HG02870 (cell line): ENCODE data around the gene SNAP47.
"Not testable (repeated sequence)": the region's sequence is repeated elsewhere in the genome, so short reads cannot be mapped to it uniquely, and the experiment has no call there.

Source experiments
- ATAC-seq: cut with Tn5 transposase; IDR thresholded peaks from one replicate; pipeline ENCODE4 v1.9.1; 2021; ENCODE audit warnings: mild to moderate bottlenecking, moderate library complexity; ENCODE audit not compliant: unreplicated experiment

SNAP47 gene

GRCh38 chr1:227734856-227735538, at the start of gene SNAP47, which contains the start of gene JMJD4:
Gene SNAP47, plus strand, starts transcription at chr1:227735435. Its CDS starts 12,302 bp downstream, at chr1:227747737.
Gene JMJD4, minus strand, starts transcription at chr1:227735302. Its CDS starts 29 bp downstream, at chr1:227735273.
- ATAC-seq = peak; percentile 89

- no peak for ATAC-seq
Observed at GRCh38 chr1:227685807-227686206, 49.4 kb upstream of the SNAP47 start.

- ATAC-seq = no peak
Observed at GRCh38 chr1:227697321-227697864, 37.8 kb upstream of the SNAP47 start.

- ATAC-seq = not testable (repeated sequence)
Observed at GRCh38 chr1:227701631-227702030, 33.6 kb upstream of the SNAP47 start.

GRCh38 chr1:227707846-227708245, 27.4 kb upstream of the SNAP47 start:
- no peak for ATAC-seq

- ATAC-seq = no peak
Observed at GRCh38 chr1:227709451-227709850, 25.8 kb upstream of the SNAP47 start.

GRCh38 chr1:227710474-227710873, 24.8 kb upstream of the SNAP47 start:
- not testable (repeated sequence) for ATAC-seq

- peak; percentile 65 for ATAC-seq
Observed at GRCh38 chr1:227712648-227713047, 22.6 kb upstream of the SNAP47 start.

GRCh38 chr1:227718932-227719331, 16.3 kb upstream of the SNAP47 start:
- ATAC-seq = no peak

GRCh38 chr1:227723474-227723873, 11.8 kb upstream of the SNAP47 start:
- ATAC-seq = no peak

- ATAC-seq = no peak
Observed at GRCh38 chr1:227725046-227725445, 10.2 kb upstream of the SNAP47 start.

- no peak for ATAC-seq
Observed at GRCh38 chr1:227726318-227726717, 8.9 kb upstream of the SNAP47 start.

GRCh38 chr1:227726924-227727599, 8.2 kb upstream of the SNAP47 start:
- ATAC-seq = no peak

- no peak for ATAC-seq
Observed at GRCh38 chr1:227728059-227728891, 7.0 kb upstream of the SNAP47 start.

GRCh38 chr1:227728892-227729143, 6.4 kb upstream of the SNAP47 start:
- no peak for ATAC-seq

- no peak for ATAC-seq
Observed at GRCh38 chr1:227729144-227729880, 5.9 kb upstream of the SNAP47 start.

- no peak for ATAC-seq
Observed at GRCh38 chr1:227729881-227730629, 5.2 kb upstream of the SNAP47 start.

- ATAC-seq = no peak
Observed at GRCh38 chr1:227730630-227731151, 4.5 kb upstream of the SNAP47 start.

- ATAC-seq = no peak
Observed at GRCh38 chr1:227731241-227731677, 4.0 kb upstream of the SNAP47 start.
